GM23338 (cell line): ENCODE data around the gene TRAF3. TPM values are rescaled to one million over a fixed set of nuclear protein-coding genes. Genes with fewer than 3 reads are reported as not detected.

Experiments
- ATAC-seq: fragments of 200-7000 bp; cut with Tn5 transposase; 3 replicates; pipeline ENCODE4 v1.9.1; 2020
- DNase-seq: peaks from one replicate; pipeline ENCODE4 v3.0.0-alpha.2; 2015; ENCODE audit warnings: low spot score
- H2AFZ ChIP-seq: fragments of 200-600 bp; sonication (generic); 2 replicates; pipeline ENCODE4 v1.8.0; 2016; ENCODE audit warnings: antibody characterized with exemption, mild to moderate bottlenecking, moderate library complexity
- H3F3A ChIP-seq: fragments of 200-600 bp; sonication (generic); replicated peaks from 2 replicates; pipeline ENCODE4 v1.8.0; 2017; ENCODE audit warnings: antibody characterized with exemption, mixed run types, low read depth
- H3K27ac ChIP-seq: fragments of 200-600 bp; sonication (generic); 2 replicates; pipeline ENCODE4 v1.6.1; 2016; ENCODE audit warnings: low read depth
- H3K27me3 ChIP-seq: fragments of 200-600 bp; sonication (generic); 2 replicates; pipeline ENCODE4 v1.8.0; 2016; ENCODE audit warnings: mild to moderate bottlenecking, mixed run types, moderate library complexity; ENCODE audit not compliant: insufficient read depth
- H3K36me3 ChIP-seq: fragments of 200-600 bp; sonication (generic); 2 replicates; pipeline ENCODE4 v1.8.0; 2016; ENCODE audit warnings: mild to moderate bottlenecking; ENCODE audit not compliant: insufficient read depth
- H3K4me1 ChIP-seq: fragments of 200-600 bp; sonication (generic); 2 replicates; pipeline ENCODE4 v1.8.0; 2016; ENCODE audit warnings: mild to moderate bottlenecking, moderate library complexity; ENCODE audit not compliant: insufficient read depth
- H3K4me2 ChIP-seq: fragments of 200-600 bp; sonication (generic); 2 replicates; pipeline ENCODE4 v1.7.1; 2017; ENCODE audit warnings: mixed run types
- H3K4me3 ChIP-seq: fragments of 200-600 bp; sonication (generic); 2 replicates; pipeline ENCODE4 v1.6.1; 2016; ENCODE audit warnings: mixed run types
- H3K79me2 ChIP-seq: fragments of 200-600 bp; sonication (generic); replicated peaks from 2 replicates; pipeline ENCODE4 v1.8.0; 2017; ENCODE audit warnings: mild to moderate bottlenecking; ENCODE audit not compliant: insufficient read depth
- H3K9me2 ChIP-seq: fragments of 200-600 bp; sonication (generic); 2 replicates; pipeline ENCODE4 v1.8.0; 2017; ENCODE audit not compliant: insufficient read depth
- H4K20me1 ChIP-seq: fragments of 200-600 bp; sonication (generic); replicated peaks from 2 replicates; pipeline ENCODE4 v1.8.0; 2017; ENCODE audit warnings: mild to moderate bottlenecking; ENCODE audit not compliant: insufficient read depth
- H3K27ac Mint-ChIP-seq: 2 replicates; pipeline ENCODE4 v1.8.0; 2020; ENCODE audit warnings: inconsistent platforms, mild to moderate bottlenecking, moderate library complexity, mixed read lengths
- H3K27me3 Mint-ChIP-seq: 3 replicates; pipeline ENCODE4 v1.8.0; 2022; ENCODE audit warnings: low read depth, mild to moderate bottlenecking, moderate library complexity, mixed read lengths, inconsistent platforms; ENCODE audit not compliant: insufficient read depth, poor library complexity
- H3K36me3 Mint-ChIP-seq: 3 replicates; pipeline ENCODE4 v1.8.0; 2021; ENCODE audit warnings: low read depth, mild to moderate bottlenecking, inconsistent platforms, moderate library complexity, mixed read lengths
- H3K4me1 Mint-ChIP-seq: 3 replicates; pipeline ENCODE4 v1.8.0; 2020; ENCODE audit warnings: mild to moderate bottlenecking, inconsistent platforms, mixed read lengths
- H3K4me3 Mint-ChIP-seq: 3 replicates; pipeline ENCODE4 v1.8.0; 2021; ENCODE audit warnings: moderate library complexity, mild to moderate bottlenecking, inconsistent platforms, mixed read lengths
- H3K9me3 Mint-ChIP-seq: 3 replicates; pipeline ENCODE4 v1.8.0; 2020; ENCODE audit warnings: moderate library complexity, mild to moderate bottlenecking, inconsistent platforms, mixed read lengths
- CREB1 ChIP-seq: fragments of 250-450 bp; sonication (Bioruptor Pico); IDR thresholded peaks from 2 replicates; pipeline ENCODE4 v1.5.0; 2020; ENCODE audit warnings: low read depth, mild to moderate bottlenecking, moderate library complexity
- EZH2 ChIP-seq: fragments of 200-600 bp; sonication (generic); IDR thresholded peaks from one replicate; pipeline ENCODE4 v1.8.0; 2017; ENCODE audit warnings: antibody characterized with exemption, mild to moderate bottlenecking, low read depth; ENCODE audit not compliant: unreplicated experiment
- EZH2phosphoT487 ChIP-seq: fragments of 200-600 bp; sonication (generic); IDR thresholded peaks from one replicate; pipeline ENCODE4 v1.8.1; 2018; ENCODE audit warnings: antibody characterized with exemption; ENCODE audit not compliant: unreplicated experiment
- JUNB ChIP-seq: IDR thresholded peaks from one replicate; pipeline ENCODE4 v1.6.1; 2016; ENCODE audit warnings: antibody characterized with exemption; ENCODE audit not compliant: unreplicated experiment
- NANOG ChIP-seq: IDR thresholded peaks from 2 replicates; pipeline ENCODE4 v1.6.1; 2016; ENCODE audit warnings: antibody characterized with exemption, borderline replicate concordance
- POLR2AphosphoS5 ChIP-seq: IDR thresholded peaks from 2 replicates; pipeline ENCODE4 v1.6.1; 2016; ENCODE audit warnings: antibody characterized with exemption, low read depth
- STAT1 ChIP-seq: IDR thresholded peaks from one replicate; pipeline ENCODE4 v1.6.1; 2016; ENCODE audit warnings: antibody characterized with exemption; ENCODE audit not compliant: unreplicated experiment
- ZNF114 ChIP-seq: fragments of 250-450 bp; sonication (Bioruptor Pico); IDR thresholded peaks from 2 replicates; pipeline ENCODE4 v1.5.0; 2020; ENCODE audit warnings: mild to moderate bottlenecking, moderate library complexity
- ZNF331 ChIP-seq: fragments of 250-450 bp; sonication (Bioruptor Pico); IDR thresholded peaks from 2 replicates; pipeline ENCODE4 v1.5.0; 2020; ENCODE audit warnings: low read depth, mild to moderate bottlenecking, moderate library complexity
- polyA plus RNA-seq: library from polyadenylated mRNA; unstranded; fragments of >200 nt; fragmentation: Nextera tagmentation; extraction: Ambion mirVana; gene quantifications from 2 replicates; pipeline ENCODE4 v1.2.1, GENCODE V29; 2016
- total RNA-seq: library from RNA; depleted of rRNA; stranded (reverse); fragments of >200 nt; shearing (Covaris generic); gene quantifications from 2 replicates; pipeline ENCODE4 v1.2.3, GENCODE V29; 2014
- TF ChIP-seq, protein P1 (sequence below): IDR thresholded peaks from one replicate; pipeline ENCODE4 v1.6.1; 2018; ENCODE audit warnings: antibody characterized with exemption; ENCODE audit not compliant: unreplicated experiment
- TF ChIP-seq, protein P2 (sequence below): IDR thresholded peaks from 2 replicates; pipeline ENCODE4 v1.6.1; 2016; ENCODE audit warnings: antibody characterized with exemption
- TF ChIP-seq, protein P3 (sequence below), 2 experiments: fragments of 200-600 bp in 1 of 2; sonication (generic) in 1 of 2; conservative IDR thresholded peaks; 2 replicates each; pipeline versions ENCODE4 v1.5.1 to v1.6.1; 2016 to 2017; ENCODE audit warnings: antibody characterized with exemption in 2 of 2, low read depth in 2 of 2, mild to moderate bottlenecking in 2 of 2, moderate library complexity in 1 of 2
- TF ChIP-seq, protein P4 (sequence below): fragments of 250-450 bp; sonication (Bioruptor Pico); IDR thresholded peaks from 2 replicates; pipeline ENCODE4 v1.5.0; 2020; ENCODE audit warnings: mild to moderate bottlenecking, moderate library complexity

Gene TRAF3
- total and polyA plus RNA-seq, 2 experiments from 2014 or later = 3.7 to 9.3 TPM

DNA sequence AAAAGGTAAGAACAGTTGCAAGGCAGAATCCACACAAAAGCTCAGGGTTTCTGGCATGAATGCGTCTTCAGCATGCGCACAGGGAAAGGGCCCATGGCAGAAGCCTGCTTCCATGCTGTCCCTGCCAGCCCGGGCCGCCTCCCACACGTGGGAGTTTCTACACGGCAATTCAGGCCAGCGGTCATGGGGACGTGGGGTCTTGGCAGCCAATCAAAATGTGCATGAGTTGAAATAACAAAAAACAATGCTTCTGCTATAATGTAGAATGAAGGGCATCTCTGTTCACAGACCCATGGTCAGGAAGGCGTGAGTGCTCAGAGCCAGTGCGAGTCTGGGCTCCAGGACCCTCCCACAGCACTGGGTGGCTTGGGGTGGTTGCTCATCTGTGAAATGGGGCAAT, 173.8 kb downstream of the TRAF3 start:
- H3K4me2 ChIP-seq = no peak overlapping the region
- H3K4me1 ChIP-seq = no peaks in the 10 kb centered on the region
- H3K27ac ChIP-seq = no peak overlapping the region
- no peaks in the 10 kb centered on the region for H3F3A ChIP-seq
- Mint-ChIP-seq H3K36me3 (peaks cover 65% of the 10 kb centered on the region), H3K4me1 (no peaks in the 10 kb centered on the region), H3K9me3 (no peaks in the 10 kb centered on the region), H3K27ac (no peak overlapping the region), H3K27me3 (peaks cover 3% of the 10 kb centered on the region), H3K4me3 (no peak overlapping the region)
- TF ChIP-seq ZNF331 (CRISPR knock-in tag) (no peak), CREB1 (CRISPR knock-in tag) (no peak), EZH2phosphoT487 (no peak), JUNB (no peak), NANOG (no peak), EZH2 (no peak), STAT1 (no peak), ZNF114 (CRISPR knock-in tag) (no peak), POLR2AphosphoS5 (no peak)
- TF ChIP-seq, protein P1, sequence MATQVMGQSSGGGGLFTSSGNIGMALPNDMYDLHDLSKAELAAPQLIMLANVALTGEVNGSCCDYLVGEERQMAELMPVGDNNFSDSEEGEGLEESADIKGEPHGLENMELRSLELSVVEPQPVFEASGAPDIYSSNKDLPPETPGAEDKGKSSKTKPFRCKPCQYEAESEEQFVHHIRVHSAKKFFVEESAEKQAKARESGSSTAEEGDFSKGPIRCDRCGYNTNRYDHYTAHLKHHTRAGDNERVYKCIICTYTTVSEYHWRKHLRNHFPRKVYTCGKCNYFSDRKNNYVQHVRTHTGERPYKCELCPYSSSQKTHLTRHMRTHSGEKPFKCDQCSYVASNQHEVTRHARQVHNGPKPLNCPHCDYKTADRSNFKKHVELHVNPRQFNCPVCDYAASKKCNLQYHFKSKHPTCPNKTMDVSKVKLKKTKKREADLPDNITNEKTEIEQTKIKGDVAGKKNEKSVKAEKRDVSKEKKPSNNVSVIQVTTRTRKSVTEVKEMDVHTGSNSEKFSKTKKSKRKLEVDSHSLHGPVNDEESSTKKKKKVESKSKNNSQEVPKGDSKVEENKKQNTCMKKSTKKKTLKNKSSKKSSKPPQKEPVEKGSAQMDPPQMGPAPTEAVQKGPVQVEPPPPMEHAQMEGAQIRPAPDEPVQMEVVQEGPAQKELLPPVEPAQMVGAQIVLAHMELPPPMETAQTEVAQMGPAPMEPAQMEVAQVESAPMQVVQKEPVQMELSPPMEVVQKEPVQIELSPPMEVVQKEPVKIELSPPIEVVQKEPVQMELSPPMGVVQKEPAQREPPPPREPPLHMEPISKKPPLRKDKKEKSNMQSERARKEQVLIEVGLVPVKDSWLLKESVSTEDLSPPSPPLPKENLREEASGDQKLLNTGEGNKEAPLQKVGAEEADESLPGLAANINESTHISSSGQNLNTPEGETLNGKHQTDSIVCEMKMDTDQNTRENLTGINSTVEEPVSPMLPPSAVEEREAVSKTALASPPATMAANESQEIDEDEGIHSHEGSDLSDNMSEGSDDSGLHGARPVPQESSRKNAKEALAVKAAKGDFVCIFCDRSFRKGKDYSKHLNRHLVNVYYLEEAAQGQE = no peak
- TF ChIP-seq, protein P2, sequence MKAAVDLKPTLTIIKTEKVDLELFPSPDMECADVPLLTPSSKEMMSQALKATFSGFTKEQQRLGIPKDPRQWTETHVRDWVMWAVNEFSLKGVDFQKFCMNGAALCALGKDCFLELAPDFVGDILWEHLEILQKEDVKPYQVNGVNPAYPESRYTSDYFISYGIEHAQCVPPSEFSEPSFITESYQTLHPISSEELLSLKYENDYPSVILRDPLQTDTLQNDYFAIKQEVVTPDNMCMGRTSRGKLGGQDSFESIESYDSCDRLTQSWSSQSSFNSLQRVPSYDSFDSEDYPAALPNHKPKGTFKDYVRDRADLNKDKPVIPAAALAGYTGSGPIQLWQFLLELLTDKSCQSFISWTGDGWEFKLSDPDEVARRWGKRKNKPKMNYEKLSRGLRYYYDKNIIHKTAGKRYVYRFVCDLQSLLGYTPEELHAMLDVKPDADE = no peak
- TF ChIP-seq, protein P3, sequence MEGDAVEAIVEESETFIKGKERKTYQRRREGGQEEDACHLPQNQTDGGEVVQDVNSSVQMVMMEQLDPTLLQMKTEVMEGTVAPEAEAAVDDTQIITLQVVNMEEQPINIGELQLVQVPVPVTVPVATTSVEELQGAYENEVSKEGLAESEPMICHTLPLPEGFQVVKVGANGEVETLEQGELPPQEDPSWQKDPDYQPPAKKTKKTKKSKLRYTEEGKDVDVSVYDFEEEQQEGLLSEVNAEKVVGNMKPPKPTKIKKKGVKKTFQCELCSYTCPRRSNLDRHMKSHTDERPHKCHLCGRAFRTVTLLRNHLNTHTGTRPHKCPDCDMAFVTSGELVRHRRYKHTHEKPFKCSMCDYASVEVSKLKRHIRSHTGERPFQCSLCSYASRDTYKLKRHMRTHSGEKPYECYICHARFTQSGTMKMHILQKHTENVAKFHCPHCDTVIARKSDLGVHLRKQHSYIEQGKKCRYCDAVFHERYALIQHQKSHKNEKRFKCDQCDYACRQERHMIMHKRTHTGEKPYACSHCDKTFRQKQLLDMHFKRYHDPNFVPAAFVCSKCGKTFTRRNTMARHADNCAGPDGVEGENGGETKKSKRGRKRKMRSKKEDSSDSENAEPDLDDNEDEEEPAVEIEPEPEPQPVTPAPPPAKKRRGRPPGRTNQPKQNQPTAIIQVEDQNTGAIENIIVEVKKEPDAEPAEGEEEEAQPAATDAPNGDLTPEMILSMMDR (conservative IDR thresholded peaks at IDR 0.05; ENCODE audit: low read depth in 2 of 2) = no peak
- TF ChIP-seq, protein P4, sequence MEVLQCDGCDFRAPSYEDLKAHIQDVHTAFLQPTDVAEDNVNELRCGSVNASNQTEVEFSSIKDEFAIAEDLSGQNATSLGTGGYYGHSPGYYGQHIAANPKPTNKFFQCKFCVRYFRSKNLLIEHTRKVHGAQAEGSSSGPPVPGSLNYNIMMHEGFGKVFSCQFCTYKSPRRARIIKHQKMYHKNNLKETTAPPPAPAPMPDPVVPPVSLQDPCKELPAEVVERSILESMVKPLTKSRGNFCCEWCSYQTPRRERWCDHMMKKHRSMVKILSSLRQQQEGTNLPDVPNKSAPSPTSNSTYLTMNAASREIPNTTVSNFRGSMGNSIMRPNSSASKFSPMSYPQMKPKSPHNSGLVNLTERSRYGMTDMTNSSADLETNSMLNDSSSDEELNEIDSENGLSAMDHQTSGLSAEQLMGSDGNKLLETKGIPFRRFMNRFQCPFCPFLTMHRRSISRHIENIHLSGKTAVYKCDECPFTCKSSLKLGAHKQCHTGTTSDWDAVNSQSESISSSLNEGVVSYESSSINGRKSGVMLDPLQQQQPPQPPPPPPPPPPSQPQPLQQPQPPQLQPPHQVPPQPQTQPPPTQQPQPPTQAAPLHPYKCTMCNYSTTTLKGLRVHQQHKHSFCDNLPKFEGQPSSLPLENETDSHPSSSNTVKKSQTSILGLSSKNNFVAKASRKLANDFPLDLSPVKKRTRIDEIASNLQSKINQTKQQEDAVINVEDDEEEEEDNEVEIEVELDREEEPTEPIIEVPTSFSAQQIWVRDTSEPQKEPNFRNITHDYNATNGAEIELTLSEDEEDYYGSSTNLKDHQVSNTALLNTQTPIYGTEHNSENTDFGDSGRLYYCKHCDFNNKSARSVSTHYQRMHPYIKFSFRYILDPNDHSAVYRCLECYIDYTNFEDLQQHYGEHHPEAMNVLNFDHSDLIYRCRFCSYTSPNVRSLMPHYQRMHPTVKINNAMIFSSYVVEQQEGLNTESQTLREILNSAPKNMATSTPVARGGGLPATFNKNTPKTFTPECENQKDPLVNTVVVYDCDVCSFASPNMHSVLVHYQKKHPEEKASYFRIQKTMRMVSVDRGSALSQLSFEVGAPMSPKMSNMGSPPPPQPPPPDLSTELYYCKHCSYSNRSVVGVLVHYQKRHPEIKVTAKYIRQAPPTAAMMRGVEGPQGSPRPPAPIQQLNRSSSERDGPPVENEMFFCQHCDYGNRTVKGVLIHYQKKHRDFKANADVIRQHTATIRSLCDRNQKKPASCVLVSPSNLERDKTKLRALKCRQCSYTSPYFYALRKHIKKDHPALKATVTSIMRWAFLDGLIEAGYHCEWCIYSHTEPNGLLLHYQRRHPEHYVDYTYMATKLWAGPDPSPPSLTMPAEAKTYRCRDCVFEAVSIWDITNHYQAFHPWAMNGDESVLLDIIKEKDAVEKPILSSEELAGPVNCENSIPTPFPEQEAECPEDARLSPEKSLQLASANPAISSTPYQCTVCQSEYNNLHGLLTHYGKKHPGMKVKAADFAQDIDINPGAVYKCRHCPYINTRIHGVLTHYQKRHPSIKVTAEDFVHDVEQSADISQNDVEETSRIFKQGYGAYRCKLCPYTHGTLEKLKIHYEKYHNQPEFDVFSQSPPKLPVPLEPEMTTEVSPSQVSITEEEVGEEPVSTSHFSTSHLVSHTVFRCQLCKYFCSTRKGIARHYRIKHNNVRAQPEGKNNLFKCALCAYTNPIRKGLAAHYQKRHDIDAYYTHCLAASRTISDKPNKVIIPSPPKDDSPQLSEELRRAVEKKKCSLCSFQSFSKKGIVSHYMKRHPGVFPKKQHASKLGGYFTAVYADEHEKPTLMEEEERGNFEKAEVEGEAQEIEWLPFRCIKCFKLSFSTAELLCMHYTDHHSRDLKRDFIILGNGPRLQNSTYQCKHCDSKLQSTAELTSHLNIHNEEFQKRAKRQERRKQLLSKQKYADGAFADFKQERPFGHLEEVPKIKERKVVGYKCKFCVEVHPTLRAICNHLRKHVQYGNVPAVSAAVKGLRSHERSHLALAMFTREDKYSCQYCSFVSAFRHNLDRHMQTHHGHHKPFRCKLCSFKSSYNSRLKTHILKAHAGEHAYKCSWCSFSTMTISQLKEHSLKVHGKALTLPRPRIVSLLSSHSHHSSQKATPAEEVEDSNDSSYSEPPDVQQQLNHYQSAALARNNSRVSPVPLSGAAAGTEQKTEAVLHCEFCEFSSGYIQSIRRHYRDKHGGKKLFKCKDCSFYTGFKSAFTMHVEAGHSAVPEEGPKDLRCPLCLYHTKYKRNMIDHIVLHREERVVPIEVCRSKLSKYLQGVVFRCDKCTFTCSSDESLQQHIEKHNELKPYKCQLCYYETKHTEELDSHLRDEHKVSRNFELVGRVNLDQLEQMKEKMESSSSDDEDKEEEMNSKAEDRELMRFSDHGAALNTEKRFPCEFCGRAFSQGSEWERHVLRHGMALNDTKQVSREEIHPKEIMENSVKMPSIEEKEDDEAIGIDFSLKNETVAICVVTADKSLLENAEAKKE = no peak
- no peak for DNase-seq
- no peaks in the 10 kb centered on the region; the same call in 1 of the 2 replicates for H4K20me1 ChIP-seq
- no peaks in the 10 kb centered on the region for H3K27me3 ChIP-seq
- H2AFZ ChIP-seq = no peak overlapping the region
- H3K36me3 ChIP-seq = peaks cover 26% of the 10 kb centered on the region
- H3K4me3 ChIP-seq = no peak overlapping the region
- no peaks in the 10 kb centered on the region for H3K9me2 ChIP-seq
- no peak for ATAC-seq
- no peaks in the 10 kb centered on the region for H3K79me2 ChIP-seq
